Ishikawa (cell line): ENCODE results near the gene CMTM3.

Experiments
- CEBPB ChIP-seq: IDR thresholded peaks from 2 replicates; pipeline ENCODE4 v1.6.1; 2012
- CREB1 ChIP-seq: IDR thresholded peaks from 2 replicates; pipeline ENCODE4 v1.6.1; 2012; ENCODE audit warnings: low read depth
- EGR1 ChIP-seq: IDR thresholded peaks from 2 replicates; pipeline ENCODE4 v1.6.1; 2012
- EP300 ChIP-seq: IDR thresholded peaks from 2 replicates; pipeline ENCODE4 v1.6.1; 2012; ENCODE audit warnings: borderline replicate concordance
- RAD21 ChIP-seq: IDR thresholded peaks from 2 replicates; pipeline ENCODE4 v1.6.1; 2012; ENCODE audit warnings: low read depth
- REST ChIP-seq: IDR thresholded peaks from 2 replicates; pipeline ENCODE4 v1.6.1; 2012; ENCODE audit warnings: low read depth, mild to moderate bottlenecking
- TEAD4 ChIP-seq: IDR thresholded peaks from 2 replicates; pipeline ENCODE4 v1.6.1; 2012
- ZBTB7A ChIP-seq: IDR thresholded peaks from 2 replicates; pipeline ENCODE4 v1.6.1; 2012; ENCODE audit warnings: low read depth

GRCh38 chr16:66623755-66624154 is 19.3 kb downstream of the CMTM3 start:
- TF ChIP-seq EP300 (no peak), TEAD4 (no peak), RAD21 (no peak), CEBPB (no peak), REST (no peak), EGR1 (no peak), CREB1 (no peak), ZBTB7A (no peak)
